H4 (cell line): ENCODE data around the gene CHRNA4. TPM values are rescaled to one million over a fixed set of nuclear protein-coding genes. Genes with fewer than 3 reads are reported as not detected.
"Not testable (repeated sequence)": the region's sequence is repeated elsewhere in the genome, so short reads cannot be mapped to it uniquely, and the experiment has no call there.

ENCODE experiments used
- DNase-seq: peaks from one replicate; pipeline ENCODE4 v3.0.0-alpha.2; 2015; ENCODE audit warnings: low spot score
- total RNA-seq: library from RNA; depleted of rRNA; stranded (reverse); fragments of >200 nt; shearing (Covaris generic); gene quantifications from 2 replicates; pipeline ENCODE4 v1.2.3, GENCODE V29; 2014

CHRNA4 gene
- total RNA-seq, 1 experiment from 2014 or later: not detected

DNA sequence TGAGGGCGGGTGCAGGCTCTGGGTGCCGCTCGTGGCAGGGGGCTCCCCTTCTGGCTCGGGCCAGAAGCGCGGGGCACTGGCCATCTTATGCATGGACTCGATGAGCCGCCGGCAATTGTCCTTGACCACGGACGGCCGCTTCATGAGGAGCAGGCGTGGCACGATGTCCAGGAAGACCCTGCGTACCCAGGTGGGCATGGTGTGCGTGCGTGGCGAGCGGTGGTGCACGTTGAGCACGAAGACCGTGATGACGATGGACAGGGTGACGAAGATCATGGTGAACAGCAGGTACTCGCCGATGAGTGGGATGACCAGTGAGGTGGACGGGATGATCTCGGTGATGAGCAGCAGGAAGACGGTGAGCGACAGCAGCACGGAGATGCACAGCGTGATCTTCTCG, 11.0 kb downstream of the CHRNA4 start:
- DNase-seq: no peak

DNA sequence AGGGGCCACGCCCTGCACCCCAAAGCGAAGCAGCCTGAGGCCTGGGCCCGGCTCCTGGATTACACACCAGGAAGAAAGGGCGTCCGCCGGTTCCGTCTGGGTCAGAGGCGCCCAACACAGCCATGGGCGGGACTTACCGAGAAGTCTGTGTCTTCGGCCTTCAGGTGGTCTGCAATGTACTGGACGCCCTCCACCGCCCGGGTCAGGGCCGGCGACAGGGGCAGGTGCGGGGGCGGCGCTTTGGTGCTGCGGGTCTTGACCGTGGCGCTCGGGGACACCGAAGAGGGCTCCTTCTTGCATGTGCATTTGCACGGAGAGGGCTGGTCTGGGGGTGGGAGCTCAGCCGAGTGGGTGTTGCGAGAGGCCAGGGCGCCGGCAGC, 11.6 kb downstream of the CHRNA4 start:
- no peak for DNase-seq

DNA sequence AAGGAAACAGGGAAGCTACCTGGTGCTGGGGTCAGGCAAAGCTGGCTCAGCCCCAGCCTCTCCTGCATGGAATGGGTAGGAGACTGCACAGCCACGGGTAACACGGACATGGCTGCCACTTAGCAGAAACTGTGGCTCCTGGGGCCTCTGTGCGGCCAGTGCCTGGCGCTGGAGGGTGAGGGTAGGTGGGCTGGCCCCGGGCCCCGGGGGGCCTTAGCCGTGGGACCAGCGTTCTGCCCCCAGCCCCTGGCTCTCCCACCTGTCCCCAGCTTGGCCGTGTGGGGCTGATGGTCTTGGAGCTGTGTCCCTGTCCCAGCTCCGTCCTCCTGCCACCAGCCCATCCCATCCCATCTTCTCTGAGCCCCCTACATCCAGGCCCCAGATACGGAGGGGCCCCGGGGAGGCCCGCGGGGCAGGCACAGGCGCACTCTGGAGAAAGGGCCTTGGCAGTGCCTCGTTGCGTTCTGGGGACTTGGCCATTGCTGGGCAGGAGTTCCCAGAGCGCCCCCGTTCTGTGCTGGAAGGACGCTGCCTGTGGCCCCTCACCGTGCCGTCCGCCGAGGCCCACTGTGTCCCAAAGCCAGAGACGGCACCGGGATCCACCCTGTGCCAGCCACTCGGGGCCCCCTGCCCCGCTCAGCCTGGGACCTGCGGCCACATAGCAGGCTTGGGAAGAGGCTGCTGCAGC, 12.2 kb downstream of the CHRNA4 start:
- DNase-seq: no peak

DNA sequence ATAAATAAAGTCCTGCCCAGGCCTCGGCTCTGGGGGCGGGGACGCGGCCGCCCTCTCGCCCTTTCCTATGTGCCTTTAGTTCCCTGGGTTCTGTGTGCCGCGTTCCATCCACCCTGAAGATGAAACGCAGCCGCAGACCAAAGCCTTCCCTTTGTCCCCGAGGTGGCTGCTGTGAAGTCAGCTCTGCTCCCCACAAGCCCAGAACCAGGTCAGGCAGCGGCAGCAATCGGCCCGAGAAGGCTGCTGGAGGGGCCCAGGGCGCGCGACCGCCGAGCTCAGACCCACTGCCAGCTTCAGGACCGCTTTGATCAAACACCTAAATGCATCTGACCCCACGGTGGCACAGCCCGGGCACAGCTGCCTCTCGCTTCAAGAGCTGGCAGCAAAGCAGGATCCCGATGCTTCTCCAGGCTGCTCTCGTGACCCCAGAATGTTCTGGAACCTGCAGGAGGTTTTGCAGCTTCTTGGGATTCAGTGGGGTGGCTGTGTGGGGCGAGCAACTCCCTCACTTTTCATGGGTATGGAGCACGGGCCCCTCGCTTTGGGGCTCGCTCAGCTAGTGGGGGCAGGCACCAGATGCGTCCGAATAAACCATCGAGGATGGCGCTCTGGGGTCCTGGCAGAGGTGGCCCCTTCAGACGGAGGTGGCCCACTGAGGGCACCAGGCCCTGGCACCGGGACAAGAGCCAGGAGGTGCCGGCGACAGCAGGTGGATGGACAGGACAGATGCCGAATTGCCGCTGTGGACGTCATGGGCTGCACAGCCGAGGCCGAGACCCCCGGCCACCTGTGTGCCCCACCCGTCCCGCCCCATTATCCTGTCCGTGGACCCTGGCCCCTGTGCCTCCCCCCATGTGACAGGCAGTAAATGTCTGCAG, 13.0 kb downstream of the CHRNA4 start:
- DNase-seq: no peak

DNA sequence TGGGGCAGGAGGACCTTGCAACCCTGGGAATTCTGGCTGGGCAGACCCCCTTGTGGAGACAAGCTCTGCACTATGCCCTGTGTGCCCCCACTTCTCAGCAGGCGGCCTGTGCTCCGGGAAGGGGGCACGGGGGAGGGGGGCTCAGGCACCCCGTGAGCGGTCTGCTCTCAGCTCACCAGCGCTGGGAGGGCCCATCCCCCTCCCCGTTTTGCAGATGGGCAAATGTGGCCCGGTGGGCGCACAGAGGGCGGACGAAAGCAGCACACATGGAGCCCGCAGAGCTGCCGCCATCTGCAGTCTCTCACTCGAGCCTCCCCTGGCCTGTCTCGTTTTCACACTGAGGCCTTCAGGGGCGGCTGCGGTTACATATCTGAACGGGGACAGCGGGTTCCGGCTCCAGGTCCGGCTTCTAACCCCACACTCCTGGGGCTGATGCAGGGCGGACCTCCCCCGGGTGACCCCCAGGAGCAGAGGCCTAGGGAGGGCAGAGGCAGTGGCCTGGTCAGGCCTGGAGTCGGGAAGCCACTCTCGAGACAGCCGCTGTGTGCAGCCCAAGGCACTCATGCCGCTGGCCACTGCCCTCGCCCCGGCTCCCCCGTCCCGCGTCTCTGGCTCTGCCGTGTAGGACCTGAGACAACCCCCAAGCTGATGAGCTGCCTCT, 13.9 kb downstream of the CHRNA4 start:
- DNase-seq: no peak

DNA sequence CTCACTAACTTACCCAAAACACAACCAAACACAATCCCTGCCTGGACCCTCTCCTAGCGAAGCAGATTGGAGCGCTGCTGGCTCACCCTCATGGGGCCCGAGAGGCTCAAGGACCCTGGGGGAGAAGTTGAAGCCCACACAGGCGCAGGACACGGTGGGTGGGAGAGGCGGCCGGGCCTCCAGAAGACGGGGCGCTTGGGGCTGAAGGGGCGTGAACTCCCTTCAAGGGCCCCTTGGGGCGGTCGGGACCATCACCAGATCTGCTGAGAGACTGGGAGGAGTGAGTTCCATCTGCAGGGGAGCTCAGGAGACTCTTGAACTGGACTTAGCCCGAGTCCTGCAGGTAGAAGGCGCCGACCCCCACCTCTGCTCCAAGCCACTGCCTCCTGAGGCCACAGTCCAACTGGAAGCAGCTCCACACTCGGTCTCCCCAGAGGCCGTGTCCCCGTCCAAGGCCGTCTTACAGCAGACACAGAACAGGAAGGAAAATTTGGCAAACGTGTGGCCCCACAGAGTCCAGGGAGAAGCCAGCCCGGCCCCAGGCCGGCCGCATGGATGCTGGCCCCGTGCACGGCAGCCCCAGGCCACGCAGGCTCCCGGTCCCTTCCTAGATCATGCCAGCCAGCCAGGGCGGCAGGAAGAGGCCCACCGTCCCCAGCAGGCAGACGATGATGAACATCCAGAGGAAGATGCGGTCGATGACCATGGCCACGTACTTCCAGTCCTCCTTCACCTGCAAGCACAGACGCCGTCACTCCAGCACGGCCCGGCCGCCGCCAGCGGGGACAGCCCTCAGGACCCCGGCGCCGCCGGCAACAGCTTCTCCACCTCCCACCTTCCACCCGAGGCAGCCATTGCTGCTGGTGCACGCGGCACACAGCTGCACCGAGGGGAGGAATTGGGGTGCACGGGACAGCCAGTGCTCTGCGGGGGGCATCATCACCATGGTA, 14.7 kb downstream of the CHRNA4 start:
- no peak for DNase-seq

DNA sequence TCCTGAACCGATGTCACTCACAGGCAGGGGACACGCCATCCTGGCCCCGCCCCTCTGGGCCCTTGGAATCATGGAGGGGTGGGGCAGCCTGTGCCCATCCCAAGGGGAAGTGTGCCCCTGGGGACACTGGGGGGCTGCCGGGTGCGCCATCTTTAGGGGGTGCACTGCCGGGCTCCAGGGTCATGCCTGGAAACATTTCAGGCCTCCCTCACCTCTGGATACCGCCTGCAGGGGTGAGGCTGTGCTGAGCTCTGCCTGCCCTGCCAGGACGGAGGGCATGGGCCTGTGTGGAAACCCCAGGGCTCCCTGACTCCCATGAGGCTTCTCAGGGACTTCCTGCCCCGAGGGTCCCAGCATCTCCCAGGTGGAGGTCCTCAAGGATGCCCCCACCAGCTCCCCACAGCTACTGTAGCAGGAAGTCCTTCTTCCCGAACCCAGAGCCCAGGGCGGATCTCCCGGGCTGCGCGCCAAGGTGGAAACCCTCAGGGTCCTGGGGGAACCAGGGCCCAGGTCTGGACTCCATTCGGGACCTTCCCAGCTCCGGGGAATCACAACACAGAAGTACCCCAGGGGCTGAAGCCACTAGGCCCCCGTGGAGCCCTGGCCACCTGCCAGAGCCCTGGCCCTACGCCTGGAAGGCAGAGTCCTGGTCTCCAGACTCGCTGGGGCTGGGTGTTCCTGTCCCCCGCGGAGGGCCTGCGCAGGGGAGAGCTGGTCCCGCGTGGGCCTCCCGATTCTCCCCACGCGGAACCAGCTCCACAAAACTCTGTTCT, 15.6 kb downstream of the CHRNA4 start:
- DNase-seq: no peak

DNA sequence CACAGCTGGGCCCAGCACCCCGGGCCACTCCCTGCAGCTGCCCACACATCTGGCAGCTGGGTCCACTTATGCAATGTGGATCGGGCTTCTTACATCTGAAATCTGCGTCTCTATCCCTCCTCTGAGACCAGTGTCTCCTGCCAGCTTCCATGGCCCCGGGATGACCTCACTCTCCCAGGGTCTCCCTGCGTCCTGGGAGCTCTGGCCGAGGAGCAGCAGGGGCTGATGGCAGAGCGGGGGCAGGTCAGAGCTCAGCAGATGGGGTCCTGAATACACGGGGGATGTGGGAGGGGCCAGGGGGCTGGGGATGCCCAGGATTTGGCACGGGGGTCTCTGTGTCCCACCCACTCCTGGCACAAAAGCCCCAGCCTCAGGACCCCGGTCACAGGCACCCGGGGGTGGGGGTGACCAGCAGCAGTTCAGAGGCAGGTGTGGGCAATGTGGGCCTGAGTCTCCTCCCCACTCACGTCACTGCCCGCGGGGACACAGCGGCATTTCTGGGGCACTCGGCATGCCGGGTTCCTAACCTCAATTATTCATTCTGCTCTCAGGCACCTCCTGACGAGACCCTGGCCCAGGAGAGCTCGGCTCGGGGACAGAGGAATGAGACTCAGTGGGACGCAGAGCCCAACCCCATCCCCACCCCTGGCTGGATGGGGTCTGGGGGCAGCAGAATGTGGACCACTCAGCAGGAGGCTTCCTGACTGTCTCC, 16.4 kb downstream of the CHRNA4 start:
- DNase-seq: no peak

DNA sequence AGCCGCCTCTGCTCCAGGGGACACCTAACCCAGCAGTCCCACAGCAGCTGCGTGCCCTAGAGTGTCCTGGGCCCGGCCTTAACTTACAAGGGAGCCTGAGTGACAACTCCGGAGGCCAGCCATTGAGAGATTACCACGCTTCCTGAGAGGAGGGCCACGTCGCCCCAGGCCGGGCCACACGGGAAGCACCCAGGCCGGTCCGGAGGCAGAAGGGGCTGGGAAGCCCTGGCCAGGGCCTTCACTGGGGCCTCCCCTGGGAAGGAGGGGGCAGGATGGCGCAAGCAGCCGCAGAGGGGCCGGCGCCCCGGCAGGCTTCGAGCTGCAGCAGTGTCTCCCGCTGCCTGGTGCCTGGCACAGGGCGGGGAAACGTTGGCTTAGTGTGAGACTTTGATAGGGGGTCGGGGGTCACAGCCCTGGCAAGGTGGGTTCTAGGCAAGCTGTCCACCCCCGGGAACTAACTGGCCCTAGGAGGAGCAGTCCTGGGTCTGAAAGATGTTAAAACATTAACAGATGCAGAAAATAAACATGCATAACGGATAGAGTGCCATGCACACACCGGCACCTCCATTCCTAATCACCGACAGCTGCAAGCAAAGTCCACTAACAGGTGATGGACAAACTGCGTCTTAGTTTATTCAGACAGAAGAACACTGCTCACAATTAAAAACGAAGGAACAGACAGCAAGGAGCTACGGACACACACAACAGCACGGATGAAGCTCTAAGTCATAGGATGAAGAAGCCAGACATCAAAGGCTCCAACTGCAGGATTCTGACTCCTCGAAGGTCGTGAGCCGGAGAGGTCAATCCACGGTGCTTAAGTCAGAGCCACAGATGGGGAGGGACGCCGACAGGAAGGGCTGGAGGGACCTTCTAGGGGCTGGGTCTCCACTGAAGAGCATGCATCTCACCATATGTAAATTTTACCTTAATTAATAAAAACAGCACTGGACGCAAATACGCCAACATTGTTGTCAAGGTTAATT, 17.4 kb downstream of the CHRNA4 start:
- no peak for DNase-seq

DNA sequence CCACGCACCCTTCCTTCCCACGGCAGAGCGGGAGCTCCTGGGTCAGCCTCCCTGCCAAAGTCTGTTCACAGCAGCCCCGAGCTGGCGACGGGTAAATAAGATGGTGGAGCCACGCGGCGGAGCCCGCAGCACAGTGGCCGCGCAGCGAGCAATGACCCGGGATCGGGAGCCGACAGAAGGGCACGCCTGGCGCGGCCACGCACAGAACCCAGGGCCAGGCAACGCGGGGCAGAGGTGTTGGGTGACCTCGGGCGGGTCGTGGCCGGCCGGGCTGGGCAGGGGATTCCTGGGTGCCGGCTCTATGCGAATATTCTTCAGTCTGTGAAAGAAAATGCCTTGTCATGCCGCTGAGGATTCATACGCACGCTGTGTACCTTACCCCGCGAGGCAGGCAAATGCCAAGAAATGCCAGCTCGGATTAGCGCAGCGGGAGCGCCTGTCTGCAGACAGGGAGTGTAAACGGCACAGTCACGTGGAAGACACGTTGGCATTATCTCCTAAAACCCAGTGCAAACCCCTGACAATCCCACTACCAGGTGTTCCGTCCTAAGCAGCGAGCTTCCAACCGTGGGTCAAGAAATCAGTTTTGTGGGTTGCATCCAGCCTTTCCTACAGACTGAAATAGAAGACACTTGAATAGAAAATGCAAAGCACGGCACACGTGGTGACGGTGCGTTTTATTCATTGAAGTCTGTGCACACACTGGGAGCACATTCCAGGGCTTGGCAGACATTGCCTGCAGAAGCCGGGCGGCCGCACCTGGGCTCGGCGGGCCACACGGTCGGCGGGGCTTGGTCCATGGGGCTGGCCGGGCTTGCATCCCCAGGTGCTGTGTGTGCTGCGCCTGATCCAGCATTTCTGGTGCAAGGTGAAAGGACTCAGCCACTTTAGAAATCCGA, 18.3 kb downstream of the CHRNA4 start:
- DNase-seq: no peak

DNA sequence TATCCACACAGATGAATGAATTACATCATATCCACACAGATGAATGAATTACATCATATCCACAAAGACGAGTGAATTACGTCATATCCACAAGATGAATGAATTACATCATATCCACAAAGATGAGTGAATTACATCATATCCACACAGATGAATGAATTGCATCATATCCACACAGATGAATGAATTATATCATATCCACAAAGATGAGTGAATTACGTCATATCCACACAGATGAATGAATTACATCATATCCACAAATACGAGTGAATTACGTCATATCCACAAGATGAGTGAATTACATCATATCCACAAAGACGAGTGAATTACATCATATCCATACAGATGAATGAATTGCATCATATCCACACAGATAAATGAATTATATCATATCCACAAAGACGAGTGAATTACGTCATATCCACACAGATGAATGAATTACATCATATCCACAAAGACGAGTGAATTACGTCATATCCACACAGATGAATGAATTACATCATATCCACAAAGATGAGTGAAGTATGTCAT, 20.9 kb downstream of the CHRNA4 start:
- DNase-seq: not testable (repeated sequence)

DNA sequence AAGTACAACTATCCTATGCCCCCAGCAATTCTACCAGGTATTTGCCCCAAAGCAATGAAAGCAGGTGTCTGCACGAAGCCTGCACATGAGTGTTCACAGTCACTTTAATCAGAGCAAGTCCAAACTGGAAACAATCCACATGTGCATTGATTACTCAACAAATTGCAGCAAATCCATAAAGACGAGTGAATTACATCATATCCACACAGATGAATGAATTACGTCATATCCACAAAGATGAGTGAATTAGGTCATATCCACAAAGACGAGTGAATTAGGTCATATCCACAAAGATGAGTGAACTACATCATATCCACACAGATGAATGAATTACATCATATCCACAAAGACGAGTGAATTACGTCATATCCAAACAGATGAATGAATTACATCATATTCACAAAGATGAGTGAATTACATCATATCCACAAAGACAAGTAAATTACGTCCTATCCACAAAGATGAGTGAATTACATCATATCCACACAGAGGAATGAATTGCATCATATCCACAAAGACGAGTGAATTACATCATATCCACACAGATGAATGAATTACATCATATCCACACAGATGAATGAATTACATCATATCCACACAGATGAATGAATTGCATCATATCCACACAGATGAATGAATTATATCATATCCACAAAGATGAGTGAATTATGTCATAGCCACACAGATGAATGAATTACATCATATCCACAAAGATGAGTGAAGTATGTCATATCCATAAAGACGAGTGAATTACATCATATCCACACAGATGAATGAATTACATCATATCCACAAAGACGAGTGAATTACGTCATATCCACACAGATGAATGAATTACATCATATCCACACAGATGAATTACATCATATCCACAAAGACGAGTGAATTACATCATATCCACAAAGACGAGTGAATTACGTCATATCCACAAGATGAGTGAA, 21.7 kb downstream of the CHRNA4 start:
- not testable (repeated sequence) for DNase-seq

DNA sequence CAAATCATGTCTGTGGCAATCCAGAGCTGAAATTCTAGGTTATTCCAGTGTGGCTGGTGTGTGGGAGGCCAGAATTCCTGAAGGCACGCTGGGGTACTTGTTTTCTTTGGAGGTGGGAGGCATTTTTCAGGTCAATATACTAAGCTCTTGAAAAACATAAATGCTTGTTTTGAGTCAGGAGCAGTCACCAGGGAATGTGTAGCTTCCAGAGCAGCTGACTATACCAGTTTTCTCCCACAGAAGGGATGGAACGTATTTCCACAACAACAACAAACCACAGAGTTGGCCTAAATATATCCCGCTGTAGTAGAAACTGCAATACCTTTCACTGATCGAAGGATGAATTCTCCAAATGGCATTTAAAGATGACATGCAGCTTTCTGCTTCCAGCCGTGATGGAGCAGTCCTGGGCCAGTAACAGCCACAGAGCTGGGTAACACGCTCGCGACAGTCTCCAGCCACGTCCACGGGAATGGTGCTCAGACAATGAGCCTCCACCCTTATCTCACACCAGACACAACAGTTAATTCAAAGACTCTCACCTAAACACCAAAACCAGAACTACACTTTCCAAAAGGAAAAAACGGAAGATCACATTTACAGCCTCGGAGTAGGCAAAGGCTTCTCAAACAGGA, 23.2 kb downstream of the CHRNA4 start:
- DNase-seq: no peak

DNA sequence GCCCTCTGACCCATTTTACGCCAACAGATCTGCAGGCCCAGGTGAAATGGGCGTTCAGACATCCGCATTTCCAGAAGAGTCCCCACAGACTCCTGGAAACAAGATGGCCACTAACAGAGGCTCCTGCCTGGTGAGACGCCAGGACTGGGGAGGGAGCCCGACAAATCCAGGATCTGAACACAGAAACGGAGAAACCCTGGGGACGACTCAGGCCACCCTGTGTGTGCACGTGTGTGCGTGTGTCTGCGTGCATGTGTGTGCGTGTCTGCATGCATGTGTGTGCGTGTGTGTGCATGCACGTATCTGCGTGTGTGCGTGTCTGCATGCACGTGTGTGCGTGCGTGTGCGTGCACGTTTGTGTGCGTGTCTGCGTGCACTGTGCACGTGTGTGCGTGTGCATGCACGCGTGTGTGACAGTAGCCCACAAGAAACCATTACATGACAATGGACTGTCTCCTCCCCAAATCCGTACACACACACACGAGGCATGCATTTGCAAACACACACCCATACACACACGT, 24.9 kb downstream of the CHRNA4 start:
- DNase-seq: no peak

DNA sequence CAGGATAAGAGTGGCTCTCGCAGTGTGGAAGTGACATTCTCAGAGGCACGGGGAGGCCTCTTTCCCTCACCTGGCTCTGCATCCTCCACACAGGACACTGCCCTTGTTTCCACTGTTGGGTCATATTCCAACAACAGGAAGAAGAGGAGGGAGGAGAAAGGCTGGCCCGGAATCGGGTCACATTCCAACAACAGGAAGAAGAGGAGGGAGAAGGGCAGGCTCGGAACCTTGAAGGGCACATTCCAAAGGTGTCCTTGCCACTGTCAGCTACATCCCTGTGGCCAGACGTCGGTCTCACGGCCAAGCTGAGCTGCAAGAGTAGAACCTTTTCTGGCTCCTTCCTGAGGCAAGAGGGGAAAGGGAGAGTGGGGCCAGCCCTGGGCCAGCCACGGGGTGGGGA, 25.4 kb downstream of the CHRNA4 start:
- DNase-seq: no peak

DNA sequence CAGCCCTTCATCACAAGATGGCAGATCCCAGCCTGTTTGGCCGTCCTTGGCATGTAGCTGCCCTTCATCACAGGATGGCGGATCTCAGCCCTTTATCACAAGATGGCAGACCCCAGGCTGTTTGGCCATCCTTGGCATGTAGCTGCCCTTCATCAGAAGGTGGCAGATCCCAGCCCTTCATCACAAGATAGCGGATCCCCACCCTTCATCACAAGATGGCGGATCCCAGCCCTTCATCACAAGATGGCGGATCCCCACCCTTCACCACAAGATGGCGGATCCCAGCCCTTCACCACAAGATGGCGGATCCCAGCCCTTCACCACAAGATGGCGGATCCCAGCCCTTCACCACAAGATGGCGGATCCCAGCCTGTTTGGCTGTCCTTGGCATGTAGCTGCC, 26.1 kb downstream of the CHRNA4 start:
- DNase-seq: not testable (repeated sequence)
